HFF-Myc (cell line): ENCODE results near the gene TTLL13.
"Not testable (repeated sequence)": the region's sequence is repeated elsewhere in the genome, so short reads cannot be mapped to it uniquely, and the experiment has no call there.

Experiments used
- DNase-seq: peaks from one replicate; pipeline ENCODE4 v3.0.0-alpha.2; 2011; ENCODE audit warnings: low read depth; ENCODE audit errors: extremely low read depth
- H3K4me3 ChIP-seq: replicated peaks from 2 replicates; pipeline ENCODE4 v1.5.1; 2011; ENCODE audit warnings: low read depth, mild to moderate bottlenecking, control low read depth, low read length
- CTCF ChIP-seq: IDR thresholded peaks from 2 replicates; pipeline ENCODE4 v1.5.1; 2012; ENCODE audit warnings: mild to moderate bottlenecking, low read depth, low read length, control low read depth; ENCODE audit errors: missing control alignments

The TTLL13 gene

GRCh38 chr15:90240856-90241255 lies 8.5 kb upstream of the TTLL13 start:
- no peak for TF ChIP-seq CTCF
- H3K4me3 ChIP-seq, result no peak overlapping the region
- DNase-seq, result no peak

GRCh38 chr15:90241343-90242192 lies 7.8 kb upstream of the TTLL13 start:
- no peak for DNase-seq
- H3K4me3 ChIP-seq, result no peak overlapping the region
- no peak for TF ChIP-seq CTCF

GRCh38 chr15:90243943-90244639 lies 5.3 kb upstream of the TTLL13 start:
- no peak for TF ChIP-seq CTCF
- no peak overlapping the region for H3K4me3 ChIP-seq
- no peak for DNase-seq

- H3K4me3 ChIP-seq, result peak overlapping the region; percentile 58
- no peak for TF ChIP-seq CTCF
- DNase-seq, result no peak
Measured at GRCh38 chr15:90248789-90249202, 560 bp upstream of the TTLL13 start.

GRCh38 chr15:90257776-90258175 lies 8.4 kb downstream of the TTLL13 start:
- TF ChIP-seq CTCF, result no peak
- H3K4me3 ChIP-seq, result no peak overlapping the region
- DNase-seq, result no peak

- H3K4me3 ChIP-seq, result no peak overlapping the region
- TF ChIP-seq CTCF, result no peak
- no peak for DNase-seq
Measured at GRCh38 chr15:90259524-90259923, 10.2 kb downstream of the TTLL13 start.

GRCh38 chr15:90260731-90261130 lies 11.4 kb downstream of the TTLL13 start:
- not testable (repeated sequence) for H3K4me3 ChIP-seq, DNase-seq
